DOHH2 (cell line): ENCODE data around the gene SDHA.
"Not testable (repeated sequence)": the region's sequence is repeated elsewhere in the genome, so short reads cannot be mapped to it uniquely, and the experiment has no call there.

Source experiments
- CTCF ChIP-seq: fragments of 200-600 bp; sonication (generic); IDR thresholded peaks from one replicate; pipeline ENCODE4 v1.5.1; 2014; ENCODE audit warnings: antibody characterized with exemption, mild to moderate bottlenecking, low read depth, low read length; ENCODE audit not compliant: poor library complexity, severe bottlenecking
- EZH2phosphoT487 ChIP-seq: fragments of 200-600 bp; sonication (generic); IDR thresholded peaks from 2 replicates; pipeline ENCODE4 v1.6.1; 2017; ENCODE audit warnings: borderline replicate concordance, mild to moderate bottlenecking, antibody characterized with exemption, low read length, moderate library complexity, mixed read lengths

DNA sequence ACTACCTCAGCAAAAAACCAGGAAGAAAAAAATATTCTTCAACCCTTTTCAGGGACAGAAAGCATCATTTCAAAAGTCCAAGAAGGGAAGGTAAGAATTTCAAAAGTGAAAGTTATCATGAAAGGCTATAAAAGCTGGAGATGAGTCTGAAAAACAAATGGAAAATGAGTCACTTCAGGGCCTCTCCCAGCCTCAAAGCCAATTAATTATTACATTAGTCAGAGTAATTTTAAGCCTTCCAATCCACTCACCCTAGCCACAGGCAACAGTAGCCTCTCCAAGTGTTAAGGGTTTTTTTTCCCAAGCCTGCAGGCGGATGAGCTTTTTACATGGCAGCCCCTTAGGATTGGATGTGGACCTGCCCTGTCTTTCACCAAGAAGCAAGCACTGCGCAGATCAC lies 2.9 kb upstream of the SDHA start:
- not testable (repeated sequence) for TF ChIP-seq CTCF, EZH2phosphoT487
